IMR-90 (cell line): ENCODE measurements around the gene SSNA1. TPM values are rescaled to one million over a fixed set of nuclear protein-coding genes. Genes with fewer than 3 reads are reported as not detected.

ENCODE experiments used
- ATAC-seq: fragments of 200-7000 bp; cut with Tn5 transposase; 2 replicates; pipeline ENCODE4 v1.9.1; 2020; ENCODE audit warnings: low read depth, mild to moderate bottlenecking, moderate library complexity
- BruUV-seq: library from RNA; stranded (reverse); fragments of 400-500 nt; replicated peaks from 2 replicates; lab custom pipeline; 2021; lab: Mats Ljungman, UMichigan
- CTCF ChIA-PET: fragments of 300-600 bp; formaldehyde crosslinking; extraction: SDS; loops from one replicate; lab custom pipeline; 2021; ENCODE audit warnings: antibody characterized with exemption; lab: Yijun Ruan, JAX
- POLR2A ChIA-PET: fragments of 300-600 bp; sonication (Branson Sonifier 250); formaldehyde crosslinking; loops from one replicate; lab custom pipeline; 2022; ENCODE audit warnings: antibody characterized with exemption; ENCODE audit not compliant: unreplicated experiment; lab: Charles Lee
- DNase-seq: peaks from one replicate; pipeline ENCODE4 v3.0.0; 2013
- H2AFZ ChIP-seq: replicated peaks from 2 replicates; pipeline ENCODE3; 2013; ENCODE audit warnings: low read length, mild to moderate bottlenecking; ENCODE audit not compliant: poor library complexity
- H2AK5ac ChIP-seq: 2 replicates; pipeline ENCODE4 v1.6.1; 2013; ENCODE audit warnings: low read depth, low read length, inconsistent platforms
- H2AK9ac ChIP-seq: replicated peaks from 2 replicates; pipeline ENCODE3; 2013; ENCODE audit warnings: mild to moderate bottlenecking, low read depth, low read length, moderate library complexity; ENCODE audit not compliant: poor library complexity
- H2BK120ac ChIP-seq: 2 replicates; pipeline ENCODE4 v1.6.1; 2013; ENCODE audit warnings: low read depth, low read length, inconsistent platforms
- H2BK15ac ChIP-seq: 3 replicates; pipeline ENCODE4 v1.6.1; 2013; ENCODE audit warnings: low read depth, low read length, inconsistent platforms
- H2BK20ac ChIP-seq: 2 replicates; pipeline ENCODE4 v1.6.1; 2013; ENCODE audit warnings: low read depth, mild to moderate bottlenecking, inconsistent platforms, low read length, moderate library complexity
- H2BK5ac ChIP-seq: 2 replicates; pipeline ENCODE4 v1.6.1; 2013; ENCODE audit warnings: mild to moderate bottlenecking, low read depth, low read length, inconsistent platforms; ENCODE audit not compliant: poor library complexity, severe bottlenecking
- H3K14ac ChIP-seq: replicated peaks from 2 replicates; pipeline ENCODE4 v1.6.1; 2013; ENCODE audit warnings: low read depth, low read length, inconsistent platforms
- H3K18ac ChIP-seq: 2 replicates; pipeline ENCODE4 v1.6.1; 2013; ENCODE audit warnings: low read depth, low read length, control low read depth
- H3K23ac ChIP-seq: 2 replicates; pipeline ENCODE4 v1.6.1; 2013; ENCODE audit warnings: low read depth, low read length, inconsistent platforms
- H3K27ac ChIP-seq: 2 replicates; pipeline ENCODE4 v1.5.1; 2013; ENCODE audit warnings: mild to moderate bottlenecking, control low read depth, low read length; ENCODE audit not compliant: insufficient read depth
- H3K27me3 ChIP-seq: 2 replicates; pipeline ENCODE4 v1.6.1; 2013; ENCODE audit warnings: low read length; ENCODE audit not compliant: control insufficient read depth, insufficient read depth
- H3K36me3 ChIP-seq: 2 replicates; pipeline ENCODE4 v1.6.1; 2013; ENCODE audit warnings: low read length, mixed read lengths; ENCODE audit not compliant: control insufficient read depth, insufficient read depth
- H3K4ac ChIP-seq: 2 replicates; pipeline ENCODE4 v1.6.1; 2013; ENCODE audit warnings: low read depth, low read length, inconsistent platforms
- H3K4me1 ChIP-seq: 2 replicates; pipeline ENCODE4 v1.6.1; 2013; ENCODE audit warnings: low read length, mixed read lengths; ENCODE audit not compliant: control insufficient read depth, insufficient read depth
- H3K4me2 ChIP-seq: 2 replicates; pipeline ENCODE4 v1.6.1; 2013; ENCODE audit warnings: low read depth, mild to moderate bottlenecking, control low read depth, low read length, moderate library complexity
- H3K4me3 ChIP-seq: 2 replicates; pipeline ENCODE4 v1.5.1; 2013; ENCODE audit warnings: low read depth, mild to moderate bottlenecking, control low read depth, low read length, moderate library complexity; ENCODE audit not compliant: insufficient read depth
- H3K56ac ChIP-seq: 2 replicates; pipeline ENCODE4 v1.6.1; 2013; ENCODE audit warnings: low read length, inconsistent platforms; ENCODE audit not compliant: insufficient read depth; ENCODE audit errors: extremely low read depth
- H3K79me1 ChIP-seq, 2 experiments: 2 replicates each; pipeline ENCODE4 v1.6.1; 2013; ENCODE audit warnings: low read length in 2 of 2, inconsistent platforms in 1 of 2, low read depth in 1 of 2
- H3K9ac ChIP-seq: 2 replicates; pipeline ENCODE4 v1.6.1; 2013; ENCODE audit warnings: low read depth, low read length, control low read depth
- H3K9me1 ChIP-seq: 2 replicates; pipeline ENCODE4 v1.6.1; 2013; ENCODE audit warnings: low read length, inconsistent platforms; ENCODE audit not compliant: insufficient read depth
- H3K9me3 ChIP-seq: 2 replicates; pipeline ENCODE4 v1.6.1; 2013; ENCODE audit warnings: low read length; ENCODE audit not compliant: control insufficient read depth, insufficient read depth
- H4K20me1 ChIP-seq: 2 replicates; pipeline ENCODE4 v1.6.1; 2013; ENCODE audit warnings: low read length, inconsistent platforms; ENCODE audit not compliant: insufficient read depth
- H4K5ac ChIP-seq: 2 replicates; pipeline ENCODE4 v1.6.1; 2013; ENCODE audit warnings: mild to moderate bottlenecking, low read depth, low read length, control low read depth
- H4K8ac ChIP-seq, 2 experiments: 2 replicates each; pipeline ENCODE4 v1.6.1; 2013; ENCODE audit warnings: low read depth in 2 of 2, low read length in 2 of 2, control low read depth in 1 of 2, inconsistent platforms in 1 of 2
- H4K91ac ChIP-seq: 2 replicates; pipeline ENCODE4 v1.6.1; 2013; ENCODE audit warnings: low read depth, low read length, inconsistent platforms; ENCODE audit not compliant: insufficient read depth
- CHD1 ChIP-seq: IDR thresholded peaks from 2 replicates; pipeline ENCODE4 v1.6.1; 2012; ENCODE audit warnings: low read depth, low read length, improper control_type of control experiment
- CTCF ChIP-seq: conservative IDR thresholded peaks from 2 replicates; pipeline ENCODE4 v1.5.1; 2012; ENCODE audit warnings: mild to moderate bottlenecking, low read depth, low read length, improper control_type of control experiment
- ELK1 ChIP-seq: fragments of 150-350 bp; IDR thresholded peaks from 2 replicates; pipeline ENCODE4 v1.6.1; 2016; ENCODE audit warnings: low read depth, mild to moderate bottlenecking, low read length, moderate library complexity, borderline replicate concordance
- FOS ChIP-seq: fragments of 150-350 bp; IDR thresholded peaks from 2 replicates; pipeline ENCODE4 v1.6.1; 2016; ENCODE audit warnings: low read depth, low read length
- MAZ ChIP-seq: IDR thresholded peaks from 2 replicates; pipeline ENCODE4 v1.6.1; 2012; ENCODE audit warnings: low read depth, mild to moderate bottlenecking, low read length, improper control_type of control experiment, moderate library complexity, borderline replicate concordance
- NFE2L2 ChIP-seq: fragments of 150-350 bp; IDR thresholded peaks from 2 replicates; pipeline ENCODE4 v1.6.1; 2016; ENCODE audit warnings: low read depth, mild to moderate bottlenecking, low read length
- RAD21 ChIP-seq: IDR thresholded peaks from 2 replicates; pipeline ENCODE4 v1.6.1; 2012; ENCODE audit warnings: low read length, improper control_type of control experiment
- RCOR1 ChIP-seq: IDR thresholded peaks from 2 replicates; pipeline ENCODE4 v1.6.1; 2012; ENCODE audit warnings: mild to moderate bottlenecking, low read length, improper control_type of control experiment; ENCODE audit not compliant: insufficient replicate concordance
- RFX5 ChIP-seq: IDR thresholded peaks from 2 replicates; pipeline ENCODE4 v1.8.0; 2012; ENCODE audit warnings: low read depth, mild to moderate bottlenecking, low read length, moderate library complexity
- SMC3 ChIP-seq: fragments of 150-350 bp; IDR thresholded peaks from 2 replicates; pipeline ENCODE4 v1.6.1; 2016; ENCODE audit warnings: low read depth, mild to moderate bottlenecking, antibody characterized with exemption, low read length, moderate library complexity
- WGBS, 2 experiments: methylation state at CpG; one replicate each; pipeline versions ENCODE4 v1.1.5 to v1.1.7; 2013; ENCODE audit warnings: missing lambda C conversion rate in 2 of 2; ENCODE audit not compliant: insufficient read length in 1 of 2; ENCODE audit errors: extremely low coverage in 2 of 2; 5-methylcytosine and 5-hydroxymethylcytosine counted together
- dilution Hi-C: fragments of 300-500 bp; cut with HindIII; formaldehyde crosslinking; loops from one replicate; pipeline ENCODE4 v1.14.3; 2018; ENCODE audit warnings: low sequenced_read_pairs; ENCODE audit not compliant: unreplicated experiment
- in situ Hi-C: fragments of 300-500 bp; cut with MboI; formaldehyde crosslinking; loops from 3 replicates; pipeline ENCODE4 v1.14.3; 2019; ENCODE audit warnings: low sequenced_read_pairs, inconsistent platforms, mixed read lengths
- intact Hi-C: fragments of 100-400 bp; cut with micrococcal nuclease; formaldehyde crosslinking; loops from 2 replicates; pipeline ENCODE4 v1.10.0; 2022
- polyA plus RNA-seq, 3 experiments: library from polyadenylated mRNA; depleted of rRNA; stranded (reverse); fragments of >200 nt; gene quantifications; 2 replicates each; pipeline ENCODE4 v1.2.3, GENCODE V29; 2012; ENCODE audit warnings: low replicate concordance in 1 of 3
- total RNA-seq: library from RNA; depleted of rRNA; stranded (reverse); fragments of >200 nt; gene quantifications from 2 replicates; pipeline ENCODE4 v1.2.3, GENCODE V29; 2012
- TF ChIP-seq, protein P1 (sequence below): fragments of 150-350 bp; IDR thresholded peaks from 2 replicates; pipeline ENCODE4 v1.6.1; 2017; ENCODE audit warnings: mild to moderate bottlenecking, antibody characterized with exemption, low read length, low read depth

The SSNA1 gene
- total and polyA plus RNA-seq, 2 of the 4 experiments (the other 2 are of a cell fraction), result 55.7 to 86.7 TPM

DNA sequence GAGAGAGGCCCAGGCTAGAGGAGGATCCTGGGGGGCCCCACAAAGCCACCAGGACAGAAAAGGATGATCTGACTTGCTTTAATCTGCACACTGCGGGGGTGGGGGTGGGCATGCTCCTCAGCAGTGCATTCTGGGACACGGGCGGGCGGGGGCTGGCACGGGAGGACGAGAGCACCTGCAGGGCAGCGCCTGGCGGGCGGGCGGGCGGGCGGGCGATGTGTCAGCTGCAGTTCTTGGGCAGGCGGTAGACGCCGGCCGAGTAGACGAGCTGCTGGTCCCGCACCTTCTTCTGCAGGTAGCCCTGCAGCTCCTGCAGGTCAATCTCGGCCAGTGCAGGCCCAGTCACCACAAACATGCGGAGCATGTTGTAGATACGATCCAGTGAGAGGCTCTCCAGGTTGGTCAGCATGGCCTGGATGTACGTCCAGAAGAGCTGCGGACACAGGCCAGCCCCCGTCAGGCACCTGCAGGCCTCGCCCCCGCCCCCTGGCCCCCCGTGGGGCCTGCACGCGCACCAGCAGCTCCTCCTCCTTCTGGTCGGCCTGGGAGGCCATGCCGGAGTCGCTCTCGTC is 13.7 kb upstream of the SSNA1 start:
- Histone ChIP-seq H2BK120ac (no peak overlapping the region), H4K5ac (no peak overlapping the region), H3K56ac (no peak overlapping the region), H3K4me3 (no peak overlapping the region), H3K9ac (no peak overlapping the region), H3K4me1 (no peaks in the 10 kb centered on the region; the same call in 1 of the 2 replicates), H3K27me3 (peaks cover 25% of the 10 kb centered on the region; the same call in 1 of the 2 replicates), H4K20me1 (no peaks in the 10 kb centered on the region; the same call in 1 of the 2 replicates), H2BK20ac (no peak overlapping the region), H3K9me3 (no peaks in the 10 kb centered on the region), H2AK9ac (peak overlapping the region; percentile 72), H2AK5ac (no peak overlapping the region), H4K91ac (no peak overlapping the region), H3K36me3 (peaks cover 20% of the 10 kb centered on the region), H2AFZ (no peak overlapping the region), H2BK15ac (no peak overlapping the region), H3K4me2 (no peak overlapping the region), H3K4ac (no peak overlapping the region), H2BK5ac (no peak overlapping the region), H3K23ac (no peak overlapping the region), H3K9me1 (0 out of 2 replicates have a peak, but pooled peaks cover 2% of the 10 kb centered on the region), H3K79me1 (no peaks in the 10 kb centered on the region), H3K14ac (no peak overlapping the region), H4K8ac (no peak overlapping the region), H3K18ac (no peak overlapping the region), H3K27ac (no peak overlapping the region)
- intact Hi-C loops (no loop called here), in situ Hi-C loops (no loop called here), dilution Hi-C loops (no loop called here)
- ATAC-seq (no peak), DNase-seq (no peak)
- no TSS peak for BruUV-seq
- ChIA-PET POLR2A (no interaction called here), CTCF (no interaction called here)
- 69% methylated on average over 18 of the region's 34 CpGs; no CpG with 5 or more reads in 1 of the 2 experiments for WGBS, 2 experiments
- TF ChIP-seq FOS (no peak), MAZ (no peak), CTCF (no peak), RFX5 (no peak), RAD21 (no peak), SMC3 (no peak), ELK1 (no peak), CHD1 (no peak), NFE2L2 (no peak), RCOR1 (no peak)
- TF ChIP-seq, protein P1, sequence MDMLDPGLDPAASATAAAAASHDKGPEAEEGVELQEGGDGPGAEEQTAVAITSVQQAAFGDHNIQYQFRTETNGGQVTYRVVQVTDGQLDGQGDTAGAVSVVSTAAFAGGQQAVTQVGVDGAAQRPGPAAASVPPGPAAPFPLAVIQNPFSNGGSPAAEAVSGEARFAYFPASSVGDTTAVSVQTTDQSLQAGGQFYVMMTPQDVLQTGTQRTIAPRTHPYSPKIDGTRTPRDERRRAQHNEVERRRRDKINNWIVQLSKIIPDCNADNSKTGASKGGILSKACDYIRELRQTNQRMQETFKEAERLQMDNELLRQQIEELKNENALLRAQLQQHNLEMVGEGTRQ, result no peak
